ENCODE results near the gene TBC1D4. TPM values are rescaled to one million over a fixed set of nuclear protein-coding genes. Genes with fewer than 3 reads are reported as not detected.

TBC1D4 gene
- total RNA-seq, 4 donors from 2014 or later: 14.2 to 32.0 (median 20.6) TPM

DNA sequence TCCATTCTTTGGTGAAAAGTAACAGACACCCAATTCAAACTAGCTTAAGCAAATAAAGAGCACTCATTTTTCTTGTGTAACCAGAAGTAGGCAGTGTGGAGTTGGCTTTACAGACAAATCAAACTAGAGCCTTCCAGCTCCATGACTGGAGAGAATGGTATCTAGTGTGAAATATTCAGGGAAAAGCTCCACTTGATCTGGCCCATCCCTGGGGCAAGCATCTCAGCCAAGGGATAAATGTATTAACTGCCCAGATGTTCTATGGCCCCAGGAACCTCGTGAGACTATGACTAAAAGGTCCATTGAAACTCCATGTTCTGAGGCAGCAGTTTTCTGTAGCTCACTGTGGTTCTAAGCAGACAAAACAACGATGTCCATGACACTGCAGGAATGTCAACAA is 49.9 kb downstream of the TBC1D4 start:
- no peaks in the 10 kb centered on the region for H3K9me3 ChIP-seq
- WGBS: 73% methylated on average over 2 of the region's 2 CpGs
- H3K4me3 ChIP-seq: no peak overlapping the region
- no peaks in the 10 kb centered on the region for H3K27me3 ChIP-seq
- no peak for DNase-seq (ENCODE audit: extremely low spot score)
- intact Hi-C loops (cut with DNase I): no loop called here
- H3K4me1 ChIP-seq: peaks cover 8 to 29% (median 13%) of the 10 kb centered on the region in 4 donors
- no peak overlapping the region for H3K27ac ChIP-seq (replicated peaks in 1 of 4)
- no peaks in the 10 kb centered on the region for H3K36me3 ChIP-seq
- TF ChIP-seq, protein P1, sequence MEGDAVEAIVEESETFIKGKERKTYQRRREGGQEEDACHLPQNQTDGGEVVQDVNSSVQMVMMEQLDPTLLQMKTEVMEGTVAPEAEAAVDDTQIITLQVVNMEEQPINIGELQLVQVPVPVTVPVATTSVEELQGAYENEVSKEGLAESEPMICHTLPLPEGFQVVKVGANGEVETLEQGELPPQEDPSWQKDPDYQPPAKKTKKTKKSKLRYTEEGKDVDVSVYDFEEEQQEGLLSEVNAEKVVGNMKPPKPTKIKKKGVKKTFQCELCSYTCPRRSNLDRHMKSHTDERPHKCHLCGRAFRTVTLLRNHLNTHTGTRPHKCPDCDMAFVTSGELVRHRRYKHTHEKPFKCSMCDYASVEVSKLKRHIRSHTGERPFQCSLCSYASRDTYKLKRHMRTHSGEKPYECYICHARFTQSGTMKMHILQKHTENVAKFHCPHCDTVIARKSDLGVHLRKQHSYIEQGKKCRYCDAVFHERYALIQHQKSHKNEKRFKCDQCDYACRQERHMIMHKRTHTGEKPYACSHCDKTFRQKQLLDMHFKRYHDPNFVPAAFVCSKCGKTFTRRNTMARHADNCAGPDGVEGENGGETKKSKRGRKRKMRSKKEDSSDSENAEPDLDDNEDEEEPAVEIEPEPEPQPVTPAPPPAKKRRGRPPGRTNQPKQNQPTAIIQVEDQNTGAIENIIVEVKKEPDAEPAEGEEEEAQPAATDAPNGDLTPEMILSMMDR (IDR thresholded peaks at IDR 0.05): no peak
- TF ChIP-seq EP300 (IDR thresholded peaks at IDR 0.05) (no peak), POLR2A (IDR thresholded peaks at IDR 0.05; ENCODE audit: low read depth) (no peak), POLR2AphosphoS5 (IDR thresholded peaks at IDR 0.05) (no peak)

GRCh38 chr13:75430436-75431209 is 51.3 kb downstream of the TBC1D4 start:
- H3K9me3 ChIP-seq: no peaks in the 10 kb centered on the region
- peaks cover 8 to 29% (median 12%) of the 10 kb centered on the region in 4 donors for H3K4me1 ChIP-seq
- TF ChIP-seq, protein P1 (IDR thresholded peaks at IDR 0.05): no peak
- no peak for TF ChIP-seq POLR2A (IDR thresholded peaks at IDR 0.05; ENCODE audit: low read depth)
- no peak for TF ChIP-seq EP300 (IDR thresholded peaks at IDR 0.05)
- no peak for TF ChIP-seq POLR2AphosphoS5 (IDR thresholded peaks at IDR 0.05)
- no peaks in the 10 kb centered on the region for H3K36me3 ChIP-seq
- H3K27me3 ChIP-seq: no peaks in the 10 kb centered on the region
- intact Hi-C loops (cut with DNase I): no loop called here
- DNase-seq (ENCODE audit: extremely low spot score): no peak
- no peak overlapping the region for H3K27ac ChIP-seq (replicated peaks in 1 of 4)
- no peak overlapping the region for H3K4me3 ChIP-seq
- WGBS: 81% methylated on average over 8 of the region's 8 CpGs

GRCh38 chr13:75426421-75426820 is 55.5 kb downstream of the TBC1D4 start:
- no peak for DNase-seq (ENCODE audit: extremely low spot score)
- Histone ChIP-seq H3K4me3 (no peak overlapping the region), H3K36me3 (no peaks in the 10 kb centered on the region), H3K27me3 (no peaks in the 10 kb centered on the region), H3K9me3 (no peaks in the 10 kb centered on the region), H3K4me1 (peaks cover 14 to 33% (median 24%) of the 10 kb centered on the region in 4 donors), H3K27ac (replicated peaks in 1 of 4) (no peak overlapping the region)
- intact Hi-C loops (cut with DNase I): no loop called here
- TF ChIP-seq POLR2AphosphoS5 (IDR thresholded peaks at IDR 0.05) (no peak), EP300 (IDR thresholded peaks at IDR 0.05) (no peak), POLR2A (IDR thresholded peaks at IDR 0.05; ENCODE audit: low read depth) (no peak)
- TF ChIP-seq, protein P1 (IDR thresholded peaks at IDR 0.05): no peak

DNA sequence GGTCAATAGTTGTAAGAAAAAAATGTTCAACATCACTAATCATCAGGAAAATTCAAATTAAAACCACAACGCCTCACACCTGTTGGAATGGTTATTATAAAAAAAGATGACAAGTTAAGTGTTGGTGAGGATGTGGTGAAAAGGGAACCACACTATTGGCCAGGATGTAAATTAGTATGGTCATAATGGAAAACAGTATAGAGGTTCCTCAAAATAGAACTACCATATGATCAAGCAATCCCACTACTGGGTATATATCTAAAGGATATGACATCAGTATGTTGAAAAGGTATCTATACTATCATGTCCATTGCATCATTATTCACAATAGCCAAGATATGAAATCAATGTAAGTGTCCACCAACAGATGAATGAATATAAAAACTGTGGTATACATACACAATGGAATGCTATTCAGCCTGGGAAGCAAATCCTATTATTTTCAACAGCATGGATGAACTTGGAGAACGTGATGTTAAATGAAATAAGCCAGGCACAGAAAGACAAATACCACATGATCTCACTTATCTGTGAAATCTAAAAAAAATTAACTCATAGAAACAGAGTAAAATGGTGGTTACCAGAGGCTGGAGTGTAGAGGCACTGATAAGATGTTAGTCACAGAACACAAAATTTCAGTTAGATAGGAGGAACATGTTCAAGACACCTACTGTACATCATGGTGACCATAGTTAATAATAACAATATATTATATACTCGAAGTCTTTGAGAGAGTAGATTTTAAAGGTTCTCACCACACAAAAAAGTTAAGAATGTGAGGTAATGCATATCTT is 56.6 kb downstream of the TBC1D4 start:
- intact Hi-C loops (cut with DNase I): no loop called here
- no peak for TF ChIP-seq EP300 (IDR thresholded peaks at IDR 0.05)
- TF ChIP-seq POLR2AphosphoS5 (IDR thresholded peaks at IDR 0.05): no peak
- no peak for TF ChIP-seq POLR2A (IDR thresholded peaks at IDR 0.05; ENCODE audit: low read depth)
- Histone ChIP-seq H3K4me3 (no peak overlapping the region), H3K27ac (replicated peaks in 1 of 4) (no peak overlapping the region), H3K36me3 (no peaks in the 10 kb centered on the region), H3K27me3 (no peaks in the 10 kb centered on the region), H3K9me3 (no peaks in the 10 kb centered on the region), H3K4me1 (peaks cover 17 to 38% (median 26%) of the 10 kb centered on the region in 4 donors)
- no peak for DNase-seq (ENCODE audit: extremely low spot score)
- 93% methylated on average over 3 of the region's 3 CpGs for WGBS

DNA sequence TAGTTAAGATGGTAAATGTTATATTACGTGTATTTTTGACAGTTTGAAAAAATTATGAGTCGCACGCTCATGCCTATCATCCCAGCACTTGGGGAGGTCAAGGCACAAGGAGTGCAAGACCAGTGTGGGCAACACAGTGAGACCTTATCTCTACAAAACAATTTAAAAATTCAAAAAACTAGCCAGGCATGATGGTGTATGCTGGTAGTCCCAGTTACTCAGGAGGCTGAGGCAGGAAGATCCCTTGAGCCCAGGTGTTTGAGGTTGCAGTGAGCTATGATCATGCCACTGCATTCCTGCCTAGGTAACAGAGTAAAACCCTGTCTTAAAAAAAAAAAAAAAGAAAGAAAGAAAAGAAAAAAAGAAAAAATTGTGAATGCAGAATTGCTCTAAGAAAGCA is 58.0 kb downstream of the TBC1D4 start:
- no peak overlapping the region for H3K4me3 ChIP-seq
- intact Hi-C loops (cut with DNase I): no loop called here

More for the DNA sequence above, 58.0 kb downstream of the TBC1D4 start:
- Histone ChIP-seq H3K27ac (replicated peaks in 1 of 4) (no peak overlapping the region), H3K36me3 (no peaks in the 10 kb centered on the region), H3K9me3 (no peaks in the 10 kb centered on the region), H3K27me3 (no peaks in the 10 kb centered on the region), H3K4me1 (peaks cover 27 to 44% (median 35%) of the 10 kb centered on the region in 4 donors)
- WGBS: 98% methylated on average over 3 of the region's 3 CpGs
- TF ChIP-seq POLR2A (IDR thresholded peaks at IDR 0.05; ENCODE audit: low read depth) (no peak), POLR2AphosphoS5 (IDR thresholded peaks at IDR 0.05) (no peak), EP300 (IDR thresholded peaks at IDR 0.05) (no peak)
- TF ChIP-seq, protein P1 (IDR thresholded peaks at IDR 0.05): no peak
- DNase-seq (ENCODE audit: extremely low spot score): no peak

All from esophagus muscularis mucosa (tissue), 4 donors.